Endothelial cell of umbilical vein (primary cell): Measurements from ENCODE around the gene MIA2. TPM values are rescaled to one million over a fixed set of nuclear protein-coding genes. Genes with fewer than 3 reads are reported as not detected.

ENCODE experiments used
- BruUV-seq: library from RNA; stranded (reverse); fragments of 400-500 nt; replicated peaks from 2 replicates; lab custom pipeline; 2021; lab: Mats Ljungman, UMichigan
- CTCF ChIA-PET: fragments of 300-600, 350-600 bp; sonication (Branson Sonifier 250); formaldehyde crosslinking; loops from one replicate; lab custom pipeline; 2021; ENCODE audit warnings: antibody characterized with exemption, inconsistent platforms; lab: Charles Lee
- POLR2A ChIA-PET: fragments of 300-600, 350-600 bp; sonication (Branson Sonifier 250); formaldehyde crosslinking; loops from one replicate; lab custom pipeline; 2021; ENCODE audit warnings: antibody characterized with exemption, inconsistent platforms; lab: Charles Lee
- DNase-seq: peaks from one replicate; pipeline ENCODE4 v3.0.0-alpha.2; 2011; ENCODE audit warnings: low read depth, low spot score
- FAIRE-seq: peaks from 2 replicates; lab custom pipeline; 2011; peaks lifted over from hg19 to GRCh38; lab: Jason Lieb, UNC
- H2AFZ ChIP-seq: 2 replicates; pipeline ENCODE4 v1.6.0; 2012; ENCODE audit warnings: low read depth, low read length, control low read depth, inconsistent platforms
- H3K27ac ChIP-seq: 2 replicates; pipeline ENCODE4 v1.5.1; 2011; ENCODE audit warnings: low read depth, mild to moderate bottlenecking, control low read depth, low read length, moderate library complexity; ENCODE audit not compliant: insufficient read depth
- H3K27me3 ChIP-seq, 2 experiments: 2 replicates each; pipeline versions ENCODE4 v1.6.0 to v1.6.1; 2011; ENCODE audit warnings: low read length in 2 of 2, mixed read lengths in 1 of 2; ENCODE audit not compliant: control insufficient read depth in 2 of 2, insufficient read depth in 2 of 2
- H3K36me3 ChIP-seq, 2 experiments: 2 replicates in 1 of 2; 3 replicates in 1 of 2; pipeline ENCODE4 v1.5.1; 2011; ENCODE audit warnings: low read length in 2 of 2, mild to moderate bottlenecking in 1 of 2, moderate library complexity in 1 of 2; ENCODE audit not compliant: control insufficient read depth in 2 of 2, insufficient read depth in 2 of 2; ENCODE audit errors: extremely low read depth in 1 of 2
- H3K4me1 ChIP-seq: 3 replicates; pipeline ENCODE4 v1.5.1; 2011; ENCODE audit warnings: mild to moderate bottlenecking, low read length; ENCODE audit not compliant: control insufficient read depth, insufficient read depth; ENCODE audit errors: extremely low read depth
- H3K4me2 ChIP-seq: 2 replicates; pipeline ENCODE4 v1.6.1; 2011; ENCODE audit warnings: low read length, control low read depth, mixed read lengths; ENCODE audit not compliant: insufficient read depth
- H3K4me3 ChIP-seq, 3 experiments: fragments of 200-600 bp in 1 of 3; sonication (generic), shearing (Covaris generic) in 1 of 3; replicated peaks in 1 of 3; 2 replicates each; pipeline ENCODE4 v1.5.1; 2011 to 2016; ENCODE audit warnings: control low read depth in 3 of 3, low read length in 3 of 3, mild to moderate bottlenecking in 2 of 3, inconsistent platforms in 1 of 3, low read depth in 1 of 3, moderate library complexity in 1 of 3; ENCODE audit not compliant: insufficient read depth in 1 of 3
- H3K79me2 ChIP-seq: 2 replicates; pipeline ENCODE4 v1.6.0; 2012; ENCODE audit warnings: low read length, inconsistent platforms; ENCODE audit not compliant: control insufficient read depth, insufficient read depth
- H3K9ac ChIP-seq: replicated peaks from 2 replicates; pipeline ENCODE3; 2011; ENCODE audit warnings: low read length, control low read depth; ENCODE audit not compliant: insufficient read depth; ENCODE audit errors: extremely low read depth
- H3K9me1 ChIP-seq: replicated peaks from 3 replicates; pipeline ENCODE4 v1.6.0; 2011; ENCODE audit warnings: mild to moderate bottlenecking, low read length; ENCODE audit not compliant: control insufficient read depth, insufficient read depth; ENCODE audit errors: extremely low read depth
- H3K9me3 ChIP-seq: replicated peaks from 2 replicates; pipeline ENCODE4 v1.5.1; 2012; ENCODE audit warnings: low read length, inconsistent platforms; ENCODE audit not compliant: control insufficient read depth, insufficient read depth
- H4K20me1 ChIP-seq: replicated peaks from 2 replicates; pipeline ENCODE3; 2011; ENCODE audit warnings: mild to moderate bottlenecking, low read length; ENCODE audit not compliant: control insufficient read depth, insufficient read depth; ENCODE audit errors: extremely low read depth
- CTCF ChIP-seq, 2 donors: IDR thresholded peaks; 1 replicate in 1 of 2; 2 replicates in 1 of 2; pipeline ENCODE4 v1.5.1; 2011; ENCODE audit warnings: low read length in 2 of 2, mild to moderate bottlenecking in 2 of 2, moderate library complexity in 2 of 2, control low read depth in 1 of 2, inconsistent platforms in 1 of 2, low read depth in 1 of 2; ENCODE audit not compliant: insufficient read depth in 1 of 2; ENCODE audit errors: extremely low read depth in 1 of 2
- EZH2 ChIP-seq: IDR thresholded peaks from 2 replicates; pipeline ENCODE4 v1.6.1; 2012; ENCODE audit warnings: borderline replicate concordance, low read depth, mild to moderate bottlenecking, moderate library complexity, low read length, inconsistent platforms; ENCODE audit not compliant: severe bottlenecking
- FOS ChIP-seq: IDR thresholded peaks from 2 replicates; pipeline ENCODE4 v1.6.1; 2011; ENCODE audit warnings: mild to moderate bottlenecking, low read length, moderate library complexity, borderline replicate concordance; ENCODE audit not compliant: insufficient read depth
- GATA2 ChIP-seq: IDR thresholded peaks from 2 replicates; pipeline ENCODE4 v1.7.0; 2011; ENCODE audit warnings: low read depth, mild to moderate bottlenecking, moderate library complexity, mixed read lengths, low read length; ENCODE audit not compliant: insufficient read length, insufficient read depth
- JUN ChIP-seq: IDR thresholded peaks from 2 replicates; pipeline ENCODE4 v1.6.1; 2011; ENCODE audit warnings: borderline replicate concordance, low read depth; ENCODE audit not compliant: insufficient read length, insufficient read depth
- MAX ChIP-seq: IDR thresholded peaks from 2 replicates; pipeline ENCODE4 v1.6.1; 2011; ENCODE audit not compliant: insufficient read depth, insufficient read length
- MYC ChIP-seq: IDR thresholded peaks from one replicate; pipeline ENCODE4 v1.6.1; 2011; ENCODE audit warnings: mild to moderate bottlenecking, low read depth, low read length
- POLR2A ChIP-seq: IDR thresholded peaks from 2 replicates; pipeline ENCODE4 v1.6.1; 2012; ENCODE audit warnings: low read depth, mild to moderate bottlenecking, control low read depth, low read length
- POLR2AphosphoS5 ChIP-seq: IDR thresholded peaks from 2 replicates; pipeline ENCODE4 v1.6.1; 2012; ENCODE audit warnings: low read depth, mild to moderate bottlenecking, control low read depth, low read length, moderate library complexity; ENCODE audit not compliant: insufficient read depth
- dilution Hi-C: fragments of 300-500 bp; cut with MboI; formaldehyde crosslinking; loops from one replicate; pipeline ENCODE4 v1.15.0; 2019; ENCODE audit warnings: low sequenced_read_pairs; ENCODE audit not compliant: extremely low pct_ligation_motif_present
- intact Hi-C: fragments of 100-400 bp; cut with micrococcal nuclease; formaldehyde crosslinking; loops from one replicate; pipeline ENCODE4 v1.10.0; 2022
- polyA plus RNA-seq, 4 experiments: library from polyadenylated mRNA; depleted of rRNA in 3 of 4; stranded (reverse) in 3 of 4; unstranded in 1 of 4; fragments of >200 nt; gene quantifications; 2 replicates each; pipeline versions ENCODE4 v1.2.1 to v1.2.3, GENCODE V29; 2011 to 2012; ENCODE audit warnings: missing spikeins in 1 of 4
- total RNA-seq: library from RNA; stranded (reverse); gene quantifications from 2 replicates; pipeline ENCODE4 v1.2.3, GENCODE V29; 2021

Gene MIA2
- total and polyA plus RNA-seq, 2 donors (not counting 3 experiments of a cell fraction or from before 2014, with no cell fraction given), result 9.4 to 14.9 TPM

DNA sequence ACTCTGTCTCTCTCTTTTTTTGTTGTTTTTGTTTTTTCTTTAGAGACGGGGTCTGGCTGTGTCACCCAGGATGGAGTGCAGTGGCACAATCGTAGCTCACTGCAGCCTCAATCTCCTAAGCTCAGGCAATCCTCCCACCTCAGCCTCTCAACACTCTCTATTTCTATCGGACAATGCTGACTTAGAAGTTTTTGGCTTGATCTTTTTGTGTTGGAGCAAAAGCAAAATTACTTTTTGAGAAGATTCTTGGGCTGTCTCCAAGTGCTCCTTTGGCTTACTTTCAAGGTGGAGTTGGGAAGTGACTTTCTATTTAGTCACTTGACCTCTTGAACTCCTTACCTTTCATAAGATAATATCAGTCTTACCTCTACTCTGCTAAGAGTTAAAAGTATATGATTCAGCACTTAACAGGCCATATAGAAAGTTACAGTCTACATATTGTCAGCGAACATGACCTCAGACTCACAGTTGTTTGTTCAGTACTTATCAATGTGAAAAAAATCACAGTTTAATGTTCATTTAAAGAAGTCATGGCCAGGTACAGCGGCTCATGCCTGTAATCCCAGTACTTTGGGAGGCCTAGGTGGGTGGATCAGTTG, 15.4 kb upstream of the MIA2 start:
- H3K27me3 ChIP-seq, result no peaks in the 10 kb centered on the region
- ChIA-PET POLR2A (no interaction called here), CTCF (interaction anchor here (1.2 kb wide), 1 partner anchor 48 kb away, joined by 3 read pairs; the partner anchor contains the start of gene TRAPPC6B)
- BruUV-seq, result no TSS peak
- H2AFZ ChIP-seq, result peak overlapping the region; percentile 67
- H3K27ac ChIP-seq, result peak overlapping the region; percentile 61
- FAIRE-seq (peak; percentile 28), DNase-seq (peak; percentile 50)
- H4K20me1 ChIP-seq, result no peaks in the 10 kb centered on the region
- H3K4me2 ChIP-seq, result peak overlapping the region; percentile 82
- H3K4me1 ChIP-seq, result peaks cover 23% of the 10 kb centered on the region
- TF ChIP-seq GATA2 (peak; percentile 51), FOS (no peak)
- H3K36me3 ChIP-seq, result no peaks in the 10 kb centered on the region
- no peak overlapping the region for H3K9ac ChIP-seq
- no peaks in the 10 kb centered on the region for H3K9me3 ChIP-seq
- no peaks in the 10 kb centered on the region for H3K9me1 ChIP-seq
- H3K79me2 ChIP-seq, result no peaks in the 10 kb centered on the region
- H3K4me3 ChIP-seq, result no peak overlapping the region
- dilution Hi-C loops (no loop called here), intact Hi-C loops (loop anchor here (2.0 to 5.0 kb wide), 3 partner anchors 43 to 115 kb away; partner anchors contain the start of genes PNN and SEC23A)

- no peaks in the 10 kb centered on the region for H4K20me1 ChIP-seq
- POLR2A ChIA-PET, result interaction anchor here (0.7 to 0.8 kb wide), 2 partner anchors 22 to 40 kb away, joined by 3 to 14 read pairs; no protein-coding TSS in a partner anchor
- peak; percentile 89 for DNase-seq
- peak; percentile 84 for FAIRE-seq
- H3K4me1 ChIP-seq, result peaks cover 23% of the 10 kb centered on the region
- no TSS peak for BruUV-seq
- peak overlapping the region; percentile 61 for H3K27ac ChIP-seq
- H3K9me1 ChIP-seq, result no peaks in the 10 kb centered on the region
- no peak for TF ChIP-seq POLR2A
- TF ChIP-seq GATA2, result no peak
- TF ChIP-seq EZH2, result no peak
- no peak for TF ChIP-seq MYC
- TF ChIP-seq MAX, result peak; percentile 78
- TF ChIP-seq FOS, result no peak
- peak; percentile 44 for TF ChIP-seq JUN
- TF ChIP-seq CTCF (IDR thresholded peaks at IDR 0.05; ENCODE audit: extremely low read depth in 1 of 2, insufficient read depth in 1 of 2, low read depth in 1 of 2, low read length in 2 of 2), result no peak
- no peak for TF ChIP-seq POLR2AphosphoS5
- H3K27me3 ChIP-seq, result no peaks in the 10 kb centered on the region
- no peak overlapping the region for H3K4me3 ChIP-seq
- no peaks in the 10 kb centered on the region for H3K79me2 ChIP-seq
- intact Hi-C loops, result loop anchor here (1.0 to 5.0 kb wide), 4 partner anchors 44 to 116 kb away; partner anchors contain the start of genes PNN, SEC23A and TRAPPC6B
- CTCF ChIA-PET, result no interaction called here
- no peak overlapping the region for H3K9ac ChIP-seq
- H2AFZ ChIP-seq, result peak overlapping the region; percentile 32
- dilution Hi-C loops, result no loop called here
- no peaks in the 10 kb centered on the region for H3K9me3 ChIP-seq
- peak overlapping the region; percentile 52 for H3K4me2 ChIP-seq
- no peaks in the 10 kb centered on the region for H3K36me3 ChIP-seq
Measured at GRCh38 chr14:39219075-39219499, 14.6 kb upstream of the MIA2 start.
